ENCODE data around the gene ZBED1. TPM values are rescaled to one million over a fixed set of nuclear protein-coding genes. Genes with fewer than 3 reads are reported as not detected.

Gene ZBED1
- total and polyA plus RNA-seq, 2 donors (not counting 3 experiments of a cell fraction or from before 2014, with no cell fraction given), result 24.6 to 46.5 TPM

DNA sequence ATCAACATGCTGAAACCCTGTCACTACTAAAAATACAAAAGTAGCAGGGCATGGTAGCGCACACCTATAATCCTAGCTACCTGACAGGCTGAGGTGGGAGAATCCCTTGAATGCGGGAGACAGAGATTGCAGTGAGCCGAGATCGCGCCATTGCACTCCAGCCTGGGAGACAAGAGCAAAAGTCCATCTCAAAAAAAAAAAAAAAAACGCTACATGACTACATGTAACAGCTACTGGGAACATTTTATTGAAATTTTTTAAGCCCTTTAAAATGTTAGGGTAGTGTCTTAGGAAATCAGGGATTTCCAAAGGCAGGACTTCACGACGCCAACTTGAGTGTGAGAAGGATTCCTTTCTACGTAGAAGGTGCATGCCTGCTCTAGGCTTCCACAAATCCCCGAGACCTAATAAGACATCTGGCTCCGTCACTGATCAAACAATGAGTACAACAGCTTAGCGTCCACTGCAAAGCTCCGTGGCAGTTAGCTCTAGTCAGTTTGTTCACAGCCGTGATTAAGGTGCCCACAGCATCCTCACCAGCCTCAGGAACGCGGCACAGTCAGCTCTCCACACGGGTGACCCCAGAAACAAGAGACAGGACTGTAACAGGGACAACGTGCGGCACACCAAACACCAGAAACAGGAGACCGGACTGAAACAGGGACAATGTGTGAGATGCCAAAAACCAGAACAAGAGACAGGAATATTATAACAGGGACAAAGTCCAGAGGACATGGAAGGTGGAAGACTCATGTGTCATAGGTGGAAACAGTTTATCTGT, 33.7 kb downstream of the ZBED1 start:
- ChIA-PET POLR2A (no interaction called here), CTCF (no interaction called here)
- no peak overlapping the region for H3K27ac ChIP-seq (ENCODE audit: insufficient read depth, low read depth, low read length)
- intact Hi-C loops (cut with micrococcal nuclease) (no loop called here), dilution Hi-C loops (cut with MboI; ENCODE audit: extremely low pct_ligation_motif_present, low sequenced_read_pairs) (no loop called here)
- H4K20me1 ChIP-seq (replicated peaks; ENCODE audit: control insufficient read depth, extremely low read depth, insufficient read depth, low read length), result no peaks in the 10 kb centered on the region
- H3K4me1 ChIP-seq (ENCODE audit: control insufficient read depth, extremely low read depth, insufficient read depth, low read length), result no peaks in the 10 kb centered on the region
- H3K9me3 ChIP-seq (replicated peaks; ENCODE audit: control insufficient read depth, insufficient read depth, low read length), result no peaks in the 10 kb centered on the region
- no peaks in the 10 kb centered on the region for H3K27me3 ChIP-seq (ENCODE audit: control insufficient read depth in 2 of 2, insufficient read depth in 2 of 2, low read length in 2 of 2)
- no peak overlapping the region for H3K4me3 ChIP-seq (replicated peaks in 1 of 3; ENCODE audit: insufficient read depth in 1 of 3, low read depth in 1 of 3, low read length in 3 of 3)
- H3K36me3 ChIP-seq (ENCODE audit: control insufficient read depth in 2 of 2, extremely low read depth in 1 of 2, insufficient read depth in 2 of 2, low read length in 2 of 2), result no peaks in the 10 kb centered on the region
- no peak overlapping the region for H3K4me2 ChIP-seq (ENCODE audit: insufficient read depth, low read length)
- no peak for FAIRE-seq
- no peak overlapping the region for H3K9ac ChIP-seq (replicated peaks; ENCODE audit: extremely low read depth, insufficient read depth, low read length)
- no peaks in the 10 kb centered on the region for H3K9me1 ChIP-seq (replicated peaks; ENCODE audit: control insufficient read depth, extremely low read depth, insufficient read depth, low read length)
- no peak overlapping the region for H2AFZ ChIP-seq (ENCODE audit: low read depth, low read length)
- peaks cover 2% of the 10 kb centered on the region for H3K79me2 ChIP-seq (ENCODE audit: control insufficient read depth, insufficient read depth, low read length)
- DNase-seq (ENCODE audit: low read depth, low spot score), result no peak
- no TSS peak for BruUV-seq (replicated peaks)
- TF ChIP-seq, protein P1, sequence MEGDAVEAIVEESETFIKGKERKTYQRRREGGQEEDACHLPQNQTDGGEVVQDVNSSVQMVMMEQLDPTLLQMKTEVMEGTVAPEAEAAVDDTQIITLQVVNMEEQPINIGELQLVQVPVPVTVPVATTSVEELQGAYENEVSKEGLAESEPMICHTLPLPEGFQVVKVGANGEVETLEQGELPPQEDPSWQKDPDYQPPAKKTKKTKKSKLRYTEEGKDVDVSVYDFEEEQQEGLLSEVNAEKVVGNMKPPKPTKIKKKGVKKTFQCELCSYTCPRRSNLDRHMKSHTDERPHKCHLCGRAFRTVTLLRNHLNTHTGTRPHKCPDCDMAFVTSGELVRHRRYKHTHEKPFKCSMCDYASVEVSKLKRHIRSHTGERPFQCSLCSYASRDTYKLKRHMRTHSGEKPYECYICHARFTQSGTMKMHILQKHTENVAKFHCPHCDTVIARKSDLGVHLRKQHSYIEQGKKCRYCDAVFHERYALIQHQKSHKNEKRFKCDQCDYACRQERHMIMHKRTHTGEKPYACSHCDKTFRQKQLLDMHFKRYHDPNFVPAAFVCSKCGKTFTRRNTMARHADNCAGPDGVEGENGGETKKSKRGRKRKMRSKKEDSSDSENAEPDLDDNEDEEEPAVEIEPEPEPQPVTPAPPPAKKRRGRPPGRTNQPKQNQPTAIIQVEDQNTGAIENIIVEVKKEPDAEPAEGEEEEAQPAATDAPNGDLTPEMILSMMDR (IDR thresholded peaks at IDR 0.05; ENCODE audit: extremely low read depth in 1 of 2, insufficient read depth in 1 of 2, low read depth in 1 of 2, low read length in 2 of 2), result no peak
- no peak for TF ChIP-seq GATA2 (IDR thresholded peaks at IDR 0.05; ENCODE audit: insufficient read depth, insufficient read length, low read depth, low read length)
- TF ChIP-seq MYC (IDR thresholded peaks at IDR 0.05; ENCODE audit: low read depth, low read length), result no peak
- TF ChIP-seq EZH2 (IDR thresholded peaks at IDR 0.05; ENCODE audit: borderline replicate concordance, low read depth, low read length, severe bottlenecking), result no peak
- no peak for TF ChIP-seq POLR2A (IDR thresholded peaks at IDR 0.05; ENCODE audit: low read depth, low read length)
- TF ChIP-seq FOS (IDR thresholded peaks at IDR 0.05; ENCODE audit: borderline replicate concordance, insufficient read depth, low read length), result no peak
- TF ChIP-seq, protein P2, sequence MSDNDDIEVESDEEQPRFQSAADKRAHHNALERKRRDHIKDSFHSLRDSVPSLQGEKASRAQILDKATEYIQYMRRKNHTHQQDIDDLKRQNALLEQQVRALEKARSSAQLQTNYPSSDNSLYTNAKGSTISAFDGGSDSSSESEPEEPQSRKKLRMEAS (IDR thresholded peaks at IDR 0.05; ENCODE audit: insufficient read depth, insufficient read length), result no peak
- no peak for TF ChIP-seq JUN (IDR thresholded peaks at IDR 0.05; ENCODE audit: borderline replicate concordance, insufficient read depth, insufficient read length, low read depth)
- no peak for TF ChIP-seq POLR2AphosphoS5 (IDR thresholded peaks at IDR 0.05; ENCODE audit: insufficient read depth, low read depth, low read length)

All from endothelial cell of umbilical vein (primary cell).